Measurements from ENCODE around the gene DUSP8.

The DUSP8 gene

GRCh38 chr11:1529286-1529685, 42.8 kb downstream of the DUSP8 start:
- no peak for TF ChIP-seq CTCF (IDR thresholded peaks at IDR 0.05; ENCODE audit: control insufficient read depth, extremely low read depth, insufficient read depth)
- no peak for DNase-seq (ENCODE audit: low read depth)
- H3K4me3 ChIP-seq (ENCODE audit: low read depth, low read length), result no peak overlapping the region

- TF ChIP-seq CTCF (IDR thresholded peaks at IDR 0.05; ENCODE audit: control insufficient read depth, extremely low read depth, insufficient read depth), result no peak
- no peak overlapping the region for H3K4me3 ChIP-seq (ENCODE audit: low read depth, low read length)
- DNase-seq (ENCODE audit: low read depth), result no peak
These were observed 43.4 kb downstream of the DUSP8 start for GRCh38 chr11:1528710-1529109.

GRCh38 chr11:1526785-1527184, 45.3 kb downstream of the DUSP8 start:
- TF ChIP-seq CTCF (IDR thresholded peaks at IDR 0.05; ENCODE audit: control insufficient read depth, extremely low read depth, insufficient read depth), result no peak
- DNase-seq (ENCODE audit: low read depth), result no peak
- H3K4me3 ChIP-seq (ENCODE audit: low read depth, low read length), result no peak overlapping the region

GRCh38 chr11:1523779-1524178, 48.3 kb downstream of the DUSP8 start:
- TF ChIP-seq CTCF (IDR thresholded peaks at IDR 0.05; ENCODE audit: control insufficient read depth, extremely low read depth, insufficient read depth), result no peak
- no peak overlapping the region for H3K4me3 ChIP-seq (ENCODE audit: low read depth, low read length)
- DNase-seq (ENCODE audit: low read depth), result no peak

GRCh38 chr11:1523077-1523476, 49.0 kb downstream of the DUSP8 start:
- no peak for TF ChIP-seq CTCF (IDR thresholded peaks at IDR 0.05; ENCODE audit: control insufficient read depth, extremely low read depth, insufficient read depth)
- no peak for DNase-seq (ENCODE audit: low read depth)
- no peak overlapping the region for H3K4me3 ChIP-seq (ENCODE audit: low read depth, low read length)

- DNase-seq (ENCODE audit: low read depth), result no peak
- no peak for TF ChIP-seq CTCF (IDR thresholded peaks at IDR 0.05; ENCODE audit: control insufficient read depth, extremely low read depth, insufficient read depth)
- no peak overlapping the region for H3K4me3 ChIP-seq (ENCODE audit: low read depth, low read length)
These were observed 50.0 kb downstream of the DUSP8 start for GRCh38 chr11:1522081-1522424.

GRCh38 chr11:1521382-1522080, 50.5 kb downstream of the DUSP8 start:
- H3K4me3 ChIP-seq (ENCODE audit: low read depth, low read length), result no peak overlapping the region
- no peak for DNase-seq (ENCODE audit: low read depth)
- no peak for TF ChIP-seq CTCF (IDR thresholded peaks at IDR 0.05; ENCODE audit: control insufficient read depth, extremely low read depth, insufficient read depth)

Data from LNCaP clone FGC (cell line).